D721Med (cell line): Measurements from ENCODE around the gene BAZ2B.
A peak's percentile ranks its signal among the peaks of the same experiment; 100 is the strongest.

Source experiments
- DNase-seq: peaks from one replicate; pipeline ENCODE4 v3.0.0; 2011; ENCODE audit warnings: low spot score; ENCODE audit not compliant: insufficient read length
- FAIRE-seq: peaks from 2 replicates; lab custom pipeline; 2011; peaks lifted over from hg19 to GRCh38; lab: Jason Lieb, UNC
- CTCF ChIP-seq: IDR thresholded peaks from 2 replicates; pipeline ENCODE4 v1.5.1; 2012; ENCODE audit warnings: mild to moderate bottlenecking, control low read depth; ENCODE audit not compliant: insufficient read depth; ENCODE audit errors: missing control alignments

Gene BAZ2B

GRCh38 chr2:159600752-159601151 lies 15.6 kb downstream of the BAZ2B start:
- peak; percentile 96 for FAIRE-seq
- DNase-seq = no peak
- TF ChIP-seq CTCF = no peak

DNA sequence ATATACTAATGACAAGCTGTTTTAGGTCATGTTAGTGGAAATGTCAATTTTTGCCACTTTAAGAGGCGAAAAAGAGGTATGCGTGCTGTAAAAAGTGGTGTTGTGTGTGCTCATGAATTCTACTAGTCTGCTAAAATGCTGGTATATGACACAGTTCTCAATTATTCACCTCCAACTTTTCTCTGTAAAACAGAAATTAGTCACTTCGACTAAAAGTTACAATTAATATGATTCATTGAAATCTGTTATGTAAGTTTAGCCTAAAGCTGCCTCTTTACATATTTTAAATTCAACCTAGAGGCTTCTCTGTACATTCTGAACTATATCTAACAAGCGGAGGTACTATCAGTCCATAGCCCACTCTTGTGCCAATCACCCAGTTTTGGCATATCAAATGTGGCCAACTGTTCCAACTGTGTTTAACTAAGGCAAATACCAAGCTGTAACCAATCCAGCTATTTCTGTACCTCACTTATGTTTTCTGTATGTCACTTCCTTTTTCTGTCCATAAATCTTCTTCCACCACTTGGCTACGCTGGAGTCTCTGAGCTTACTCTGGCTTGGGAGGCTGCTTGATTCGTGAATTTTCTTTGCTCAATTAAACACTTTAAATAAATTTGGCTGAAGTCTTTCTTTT lies 20.8 kb downstream of the BAZ2B start:
- no peak for FAIRE-seq
- no peak for TF ChIP-seq CTCF
- no peak for DNase-seq

- DNase-seq = no peak
- FAIRE-seq = no peak
- TF ChIP-seq CTCF = no peak
Observed at GRCh38 chr2:159592441-159592840, 23.9 kb downstream of the BAZ2B start.

DNA sequence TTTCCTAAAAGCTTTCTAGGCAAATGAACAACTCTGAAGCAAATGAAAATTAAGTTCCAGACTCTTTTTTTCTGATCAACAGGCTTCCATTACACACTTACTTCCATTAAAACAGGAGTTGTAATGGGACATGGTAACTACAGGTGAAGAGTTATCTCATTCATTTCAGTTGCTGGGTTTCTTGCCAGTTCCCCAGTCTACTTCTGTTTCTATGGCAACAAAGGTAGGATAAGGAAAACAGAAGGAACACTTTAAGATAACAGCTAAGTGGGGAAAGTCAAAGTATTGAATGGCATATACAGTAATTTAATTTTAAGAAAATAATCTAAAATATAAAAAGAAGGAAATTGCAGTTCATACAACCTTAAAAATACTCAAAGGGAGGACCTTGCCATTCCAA lies 25.1 kb downstream of the BAZ2B start:
- DNase-seq (no peak), FAIRE-seq (no peak)
- no peak for TF ChIP-seq CTCF

DNA sequence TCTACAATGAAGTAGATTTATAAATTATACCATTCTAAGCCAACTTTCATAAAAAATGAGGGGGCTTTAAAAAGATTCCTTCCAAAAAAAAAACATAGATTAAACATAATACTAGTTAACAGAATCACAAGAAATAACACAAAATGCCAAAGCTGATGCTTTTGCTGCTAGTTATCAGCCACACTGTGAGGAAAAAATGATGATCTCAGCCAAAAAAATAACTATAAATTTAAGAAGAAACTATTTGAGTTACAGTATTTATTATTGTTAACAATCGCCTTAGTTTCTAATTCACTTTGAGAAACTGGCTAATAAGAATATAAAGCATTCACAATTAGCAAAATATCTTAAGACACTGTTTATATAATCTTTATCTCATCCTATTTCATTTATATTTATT lies 27.1 kb downstream of the BAZ2B start:
- FAIRE-seq (no peak), DNase-seq (no peak)
- TF ChIP-seq CTCF = no peak

- DNase-seq (no peak), FAIRE-seq (no peak)
- no peak for TF ChIP-seq CTCF
Observed at GRCh38 chr2:159586034-159586433, 30.3 kb downstream of the BAZ2B start.

GRCh38 chr2:159585622-159586021 lies 30.7 kb downstream of the BAZ2B start:
- DNase-seq = no peak
- no peak for TF ChIP-seq CTCF
- FAIRE-seq = peak; percentile 46
